ENCODE results near the gene DHRS2.

DHRS2 gene

DNA sequence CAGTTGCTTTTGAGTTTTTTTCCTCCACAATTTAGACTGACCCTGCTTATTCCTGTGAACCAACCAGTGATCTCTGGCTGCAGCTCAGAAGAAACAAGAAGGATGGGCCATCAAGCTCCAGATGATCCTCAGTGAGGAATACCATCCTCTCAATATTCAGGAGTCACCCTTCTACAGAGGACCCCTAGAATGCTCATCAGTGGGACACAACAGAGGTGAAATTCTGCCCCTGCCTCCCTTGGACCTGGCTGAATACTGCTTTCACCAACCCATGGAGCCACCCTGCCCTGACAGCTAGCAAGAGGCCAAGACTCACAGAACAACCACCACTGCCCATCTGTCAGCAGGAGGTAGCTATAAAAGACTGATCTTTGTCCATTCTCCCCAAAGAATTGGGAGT, 9.2 kb upstream of the DHRS2 start:
- TF ChIP-seq, protein P1, sequence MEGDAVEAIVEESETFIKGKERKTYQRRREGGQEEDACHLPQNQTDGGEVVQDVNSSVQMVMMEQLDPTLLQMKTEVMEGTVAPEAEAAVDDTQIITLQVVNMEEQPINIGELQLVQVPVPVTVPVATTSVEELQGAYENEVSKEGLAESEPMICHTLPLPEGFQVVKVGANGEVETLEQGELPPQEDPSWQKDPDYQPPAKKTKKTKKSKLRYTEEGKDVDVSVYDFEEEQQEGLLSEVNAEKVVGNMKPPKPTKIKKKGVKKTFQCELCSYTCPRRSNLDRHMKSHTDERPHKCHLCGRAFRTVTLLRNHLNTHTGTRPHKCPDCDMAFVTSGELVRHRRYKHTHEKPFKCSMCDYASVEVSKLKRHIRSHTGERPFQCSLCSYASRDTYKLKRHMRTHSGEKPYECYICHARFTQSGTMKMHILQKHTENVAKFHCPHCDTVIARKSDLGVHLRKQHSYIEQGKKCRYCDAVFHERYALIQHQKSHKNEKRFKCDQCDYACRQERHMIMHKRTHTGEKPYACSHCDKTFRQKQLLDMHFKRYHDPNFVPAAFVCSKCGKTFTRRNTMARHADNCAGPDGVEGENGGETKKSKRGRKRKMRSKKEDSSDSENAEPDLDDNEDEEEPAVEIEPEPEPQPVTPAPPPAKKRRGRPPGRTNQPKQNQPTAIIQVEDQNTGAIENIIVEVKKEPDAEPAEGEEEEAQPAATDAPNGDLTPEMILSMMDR (IDR thresholded peaks at IDR 0.05; ENCODE audit: low read length, missing control alignments): no peak
- no peak for DNase-seq (ENCODE audit: low read depth)
- H3K4me3 ChIP-seq (replicated peaks; ENCODE audit: low read depth, low read length): no peak overlapping the region

DNA sequence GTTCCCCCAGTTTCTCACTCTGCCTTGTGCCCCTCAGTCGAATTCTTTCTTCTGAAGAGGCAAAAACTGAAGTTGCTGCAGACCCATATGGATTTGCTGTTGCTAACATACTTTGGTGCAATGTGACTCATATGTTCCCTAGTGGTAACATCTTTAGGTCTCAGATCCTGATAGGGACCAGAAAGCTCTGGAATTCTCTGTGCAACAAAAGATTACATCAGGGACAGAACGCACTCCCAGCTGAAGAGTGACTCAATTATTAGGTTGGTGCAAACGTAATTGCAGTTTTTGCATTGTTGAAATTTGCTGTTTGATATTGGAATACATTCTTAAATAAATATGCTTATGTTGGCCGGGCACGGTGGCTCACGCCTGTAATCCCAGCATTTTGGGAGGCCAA, 8.2 kb upstream of the DHRS2 start:
- H3K4me3 ChIP-seq (replicated peaks; ENCODE audit: low read depth, low read length): no peak overlapping the region
- TF ChIP-seq, protein P1 (IDR thresholded peaks at IDR 0.05; ENCODE audit: low read length, missing control alignments): no peak
- no peak for DNase-seq (ENCODE audit: low read depth)

DNA sequence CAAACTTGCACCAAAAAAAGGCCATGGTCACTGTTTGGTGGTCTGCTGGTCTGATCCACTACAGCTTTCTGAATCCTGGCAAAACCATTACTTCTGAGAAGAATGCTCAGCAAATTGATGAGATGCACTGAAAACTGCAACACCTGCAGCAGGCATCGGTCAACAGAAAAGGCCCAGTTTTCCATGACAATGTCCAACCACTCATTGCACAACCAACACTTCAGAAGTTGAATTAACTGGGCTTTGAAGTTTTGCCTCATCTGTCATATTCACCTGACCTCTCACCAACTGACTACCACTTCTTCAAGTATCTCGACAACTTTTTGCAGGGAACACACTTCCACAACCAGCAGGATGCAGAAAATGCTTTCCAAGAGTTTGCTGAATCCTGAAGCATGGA, 7.0 kb upstream of the DHRS2 start:
- TF ChIP-seq, protein P1 (IDR thresholded peaks at IDR 0.05; ENCODE audit: low read length, missing control alignments): no peak
- H3K4me3 ChIP-seq (replicated peaks; ENCODE audit: low read depth, low read length): no peak overlapping the region
- DNase-seq (ENCODE audit: low read depth): no peak

DNA sequence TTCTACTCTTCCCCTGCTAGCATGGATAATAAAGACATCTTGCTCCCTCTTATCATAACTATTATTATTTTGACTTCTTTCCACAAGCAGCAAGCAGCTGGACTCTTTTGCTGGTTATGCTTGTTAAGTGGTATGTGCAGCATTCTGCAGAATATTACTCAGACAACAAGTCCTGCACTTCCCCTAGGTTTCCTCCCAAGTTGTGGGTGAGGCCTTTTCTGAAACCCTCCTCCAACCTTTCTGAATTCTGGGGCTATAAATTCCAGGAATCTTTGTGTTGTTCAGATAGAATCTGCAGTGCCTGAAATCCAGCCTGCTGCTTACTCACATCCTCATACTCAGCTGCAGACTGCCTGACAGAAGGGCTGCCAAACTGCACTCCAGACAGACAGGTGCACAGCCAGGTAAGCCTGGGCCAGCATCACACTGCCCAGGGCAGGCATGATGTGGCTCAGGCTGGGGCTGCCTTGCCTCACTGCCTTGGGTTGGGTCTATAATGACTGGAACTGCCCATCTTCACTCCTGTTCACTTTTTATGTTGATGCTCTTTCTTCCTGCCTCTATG, 6.2 kb upstream of the DHRS2 start:
- H3K4me3 ChIP-seq (replicated peaks; ENCODE audit: low read depth, low read length): no peak overlapping the region
- DNase-seq (ENCODE audit: low read depth): no peak
- TF ChIP-seq, protein P1 (IDR thresholded peaks at IDR 0.05; ENCODE audit: low read length, missing control alignments): no peak

DNA sequence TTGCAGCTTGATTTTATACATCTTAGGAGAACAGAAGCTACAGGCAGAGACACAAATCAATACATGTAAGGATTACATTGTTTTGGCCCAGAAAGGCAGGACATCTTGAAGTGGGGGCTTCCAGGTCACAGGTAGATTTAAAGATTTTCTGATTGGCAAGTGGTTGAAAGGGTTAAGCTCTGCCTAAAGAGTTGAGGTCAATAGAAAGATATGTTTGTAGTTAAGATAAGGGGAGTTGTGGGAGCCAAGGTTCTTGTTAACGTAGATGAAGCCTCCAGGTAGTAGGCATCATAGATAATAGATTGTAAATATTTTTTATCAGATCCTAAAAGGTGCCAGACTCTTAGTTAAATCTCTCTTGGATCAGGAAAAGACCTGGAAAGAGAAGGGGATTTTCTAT, 5.5 kb upstream of the DHRS2 start:
- no peak overlapping the region for H3K4me3 ChIP-seq (replicated peaks; ENCODE audit: low read depth, low read length)
- no peak for DNase-seq (ENCODE audit: low read depth)
- TF ChIP-seq, protein P1 (IDR thresholded peaks at IDR 0.05; ENCODE audit: low read length, missing control alignments): no peak

DNA sequence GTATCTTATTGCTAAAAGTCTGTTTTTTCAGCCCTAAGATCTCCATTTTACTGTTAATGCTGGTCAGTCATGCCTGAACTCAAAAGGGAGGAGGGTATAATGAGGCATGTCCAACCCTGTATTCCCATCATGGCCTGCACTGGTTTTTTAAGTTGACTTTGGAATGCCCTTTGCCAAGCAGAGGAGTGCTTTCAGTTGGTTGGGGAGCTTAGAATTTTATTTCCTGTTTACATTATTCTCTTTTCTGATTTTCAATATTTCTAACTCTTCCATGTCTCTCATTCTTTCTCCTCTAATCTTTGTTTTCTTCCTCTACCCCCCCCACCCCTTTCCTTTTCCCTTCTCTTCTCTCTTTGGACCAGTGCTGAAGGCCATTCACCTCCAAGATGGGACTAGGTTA, 4.9 kb upstream of the DHRS2 start:
- H3K4me3 ChIP-seq (replicated peaks; ENCODE audit: low read depth, low read length): no peak overlapping the region
- TF ChIP-seq, protein P1 (IDR thresholded peaks at IDR 0.05; ENCODE audit: low read length, missing control alignments): no peak
- DNase-seq (ENCODE audit: low read depth): no peak

DNA sequence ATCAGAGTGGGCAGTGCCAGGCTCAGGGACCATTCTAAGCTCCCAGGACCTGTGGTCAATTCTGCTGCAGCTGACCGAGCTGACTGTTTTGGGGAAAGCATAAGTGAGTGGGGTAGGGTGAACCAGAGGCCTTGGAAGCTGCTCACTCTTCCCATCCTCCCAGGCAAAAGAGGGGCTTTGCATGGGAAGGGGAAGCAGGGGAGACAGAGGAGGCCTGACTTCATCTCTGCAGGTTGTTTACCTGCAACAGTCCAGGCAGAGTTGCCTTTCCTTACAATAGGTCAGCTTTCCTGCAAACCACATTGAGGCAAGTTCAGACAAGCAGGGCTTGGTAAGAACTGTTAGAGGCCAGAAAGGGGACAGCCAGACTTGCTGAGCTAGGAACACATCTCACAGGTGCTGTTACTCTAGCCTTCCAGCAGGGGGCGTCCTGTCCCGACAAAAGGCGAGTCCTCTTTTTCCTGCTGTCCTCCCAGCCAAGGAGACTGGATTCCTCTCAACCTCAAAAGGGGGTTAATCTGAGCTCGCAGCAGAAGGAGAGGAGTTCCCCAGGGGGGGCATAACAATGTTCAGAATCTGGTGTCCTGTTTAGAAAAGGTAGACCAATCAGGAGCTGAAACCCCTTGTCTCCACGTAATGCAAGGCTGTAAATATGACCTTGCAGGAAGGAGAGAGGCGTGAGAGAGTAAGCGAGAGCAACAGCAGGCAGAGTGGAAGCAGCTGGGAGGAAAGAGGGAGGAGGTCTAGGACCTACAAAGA, 4.3 kb upstream of the DHRS2 start:
- TF ChIP-seq, protein P1 (IDR thresholded peaks at IDR 0.05; ENCODE audit: low read length, missing control alignments): peak; percentile 98
- DNase-seq (ENCODE audit: low read depth): peak; percentile 85
- H3K4me3 ChIP-seq (replicated peaks; ENCODE audit: low read depth, low read length): peak overlapping the region; percentile 23
